GM19455 (cell line): ENCODE data around the gene WDCP.
"Not testable (repeated sequence)": the region's sequence is repeated elsewhere in the genome, so short reads cannot be mapped to it uniquely, and the experiment has no call there.

ENCODE experiments used
- ATAC-seq: cut with Tn5 transposase; IDR thresholded peaks from one replicate; pipeline ENCODE4 v1.9.1; 2021; ENCODE audit not compliant: unreplicated experiment

The WDCP gene

GRCh38 chr2:24022975-24023575 is 24.1 kb downstream of the WDCP start:
- no peak for ATAC-seq

- no peak for ATAC-seq
Observed at GRCh38 chr2:24022324-24022974, 24.7 kb downstream of the WDCP start.

GRCh38 chr2:24021122-24021998 is 25.8 kb downstream of the WDCP start:
- no peak for ATAC-seq

- ATAC-seq = no peak
Observed at GRCh38 chr2:24020244-24020643, 26.9 kb downstream of the WDCP start.

- ATAC-seq = no peak
Observed at GRCh38 chr2:24019729-24020128, 27.5 kb downstream of the WDCP start.

- no peak for ATAC-seq
Observed at GRCh38 chr2:24018241-24018640, 28.9 kb downstream of the WDCP start.

GRCh38 chr2:24017711-24018110 is 29.5 kb downstream of the WDCP start:
- ATAC-seq = no peak

GRCh38 chr2:24016853-24017703 is 30.1 kb downstream of the WDCP start:
- ATAC-seq = no peak

- no peak for ATAC-seq
Observed at GRCh38 chr2:24016376-24016761, 30.8 kb downstream of the WDCP start.

GRCh38 chr2:24015562-24016375 is 31.4 kb downstream of the WDCP start:
- no peak for ATAC-seq

- ATAC-seq = not testable (repeated sequence)
Observed at GRCh38 chr2:24014902-24015301, 32.3 kb downstream of the WDCP start.

- ATAC-seq = no peak
Observed at GRCh38 chr2:24012521-24013188, 34.5 kb downstream of the WDCP start.

- no peak for ATAC-seq
Observed at GRCh38 chr2:24011250-24012104, 35.7 kb downstream of the WDCP start.

- ATAC-seq = no peak
Observed at GRCh38 chr2:24010477-24011249, 36.5 kb downstream of the WDCP start.

GRCh38 chr2:24009680-24010476 is 37.3 kb downstream of the WDCP start, which contains the start of gene MFSD2B:
MFSD2B (plus strand) TSS chr2:24010085; CDS start chr2:24010097, 12 bp downstream.
- no peak for ATAC-seq

GRCh38 chr2:24009367-24009679 is 37.9 kb downstream of the WDCP start:
- ATAC-seq = no peak

GRCh38 chr2:24008672-24009366 is 38.4 kb downstream of the WDCP start:
- no peak for ATAC-seq
